H9 (cell line): ENCODE results near the gene GPATCH3. TPM values are rescaled to one million over a fixed set of nuclear protein-coding genes. Genes with fewer than 3 reads are reported as not detected.

Experiments
- DNase-seq: peaks from one replicate; pipeline ENCODE4 v3.0.0-alpha.2; 2017
- H2AFZ ChIP-seq: one replicate; pipeline ENCODE4 v1.6.1; 2013; ENCODE audit warnings: mild to moderate bottlenecking, low read length, control low read depth, moderate library complexity
- H2AK5ac ChIP-seq: 2 replicates; pipeline ENCODE4 v1.6.1; 2013; ENCODE audit warnings: low read length, control low read depth, mixed read lengths; ENCODE audit not compliant: insufficient read length
- H2BK120ac ChIP-seq: one replicate; pipeline ENCODE4 v1.6.1; 2013; ENCODE audit warnings: low read depth, mild to moderate bottlenecking, low read length, control low read depth, inconsistent platforms; ENCODE audit not compliant: poor library complexity, severe bottlenecking
- H2BK12ac ChIP-seq: 2 replicates; pipeline ENCODE4 v1.6.1; 2013; ENCODE audit warnings: low read length, control low read depth, mixed read lengths, low read depth; ENCODE audit not compliant: insufficient read length
- H2BK15ac ChIP-seq: 2 replicates; pipeline ENCODE4 v1.6.1; 2013; ENCODE audit warnings: low read depth, low read length, control low read depth
- H2BK20ac ChIP-seq: one replicate; pipeline ENCODE4 v1.6.1; 2013; ENCODE audit warnings: low read depth, mild to moderate bottlenecking, low read length, control low read depth, inconsistent platforms; ENCODE audit not compliant: poor library complexity, severe bottlenecking
- H2BK5ac ChIP-seq: 2 replicates; pipeline ENCODE4 v1.6.1; 2013; ENCODE audit warnings: low read length, control low read depth, mixed read lengths; ENCODE audit not compliant: insufficient read length
- H3K14ac ChIP-seq: 2 replicates; pipeline ENCODE4 v1.6.1; 2013; ENCODE audit warnings: low read length, control low read depth; ENCODE audit not compliant: insufficient read depth
- H3K18ac ChIP-seq: 2 replicates; pipeline ENCODE4 v1.6.1; 2013; ENCODE audit warnings: low read depth, mild to moderate bottlenecking, mixed read lengths, low read length, control low read depth; ENCODE audit not compliant: insufficient read length
- H3K23ac ChIP-seq: 2 replicates; pipeline ENCODE4 v1.6.1; 2013; ENCODE audit warnings: low read length, control low read depth, mixed read lengths, low read depth; ENCODE audit not compliant: insufficient read length
- H3K23me2 ChIP-seq: 2 replicates; pipeline ENCODE4 v1.6.1; 2013; ENCODE audit warnings: low read depth, mild to moderate bottlenecking, mixed read lengths, low read length, control low read depth; ENCODE audit not compliant: insufficient read length, poor library complexity, severe bottlenecking
- H3K27ac ChIP-seq: 2 replicates; pipeline ENCODE4 v1.5.1; 2013; ENCODE audit warnings: low read length, control low read depth, mixed read lengths, low read depth; ENCODE audit not compliant: insufficient read length
- H3K27me3 ChIP-seq: 2 replicates; pipeline ENCODE4 v1.6.1; 2013; ENCODE audit warnings: low read length, control low read depth, inconsistent platforms; ENCODE audit not compliant: insufficient read depth
- H3K4ac ChIP-seq: 2 replicates; pipeline ENCODE4 v1.6.1; 2013; ENCODE audit warnings: low read depth, mild to moderate bottlenecking, control low read depth, inconsistent platforms, low read length, moderate library complexity
- H3K4me1 ChIP-seq: 2 replicates; pipeline ENCODE4 v1.6.1; 2013; ENCODE audit warnings: low read length, control low read depth, inconsistent platforms; ENCODE audit not compliant: insufficient read depth
- H3K4me2 ChIP-seq: 2 replicates; pipeline ENCODE4 v1.6.1; 2013; ENCODE audit warnings: low read length, control low read depth, mixed read lengths; ENCODE audit not compliant: insufficient read length, insufficient read depth
- H3K56ac ChIP-seq: 2 replicates; pipeline ENCODE4 v1.6.1; 2013; ENCODE audit warnings: low read depth, mild to moderate bottlenecking, mixed read lengths, low read length, control low read depth; ENCODE audit not compliant: insufficient read length
- H3K79me1 ChIP-seq: 2 replicates; pipeline ENCODE4 v1.6.1; 2013; ENCODE audit warnings: low read depth, mild to moderate bottlenecking, moderate library complexity, low read length, control low read depth, inconsistent platforms; ENCODE audit not compliant: insufficient read depth, poor library complexity, severe bottlenecking
- H3K79me2 ChIP-seq: 2 replicates; pipeline ENCODE4 v1.6.1; 2013; ENCODE audit warnings: low read length, control low read depth, inconsistent platforms; ENCODE audit not compliant: insufficient read depth
- H3K9ac ChIP-seq: 2 replicates; pipeline ENCODE4 v1.6.1; 2013; ENCODE audit warnings: low read length, control low read depth, mixed read lengths; ENCODE audit not compliant: insufficient read length; ENCODE audit errors: extremely low read depth
- H3K9me3 ChIP-seq: one replicate; pipeline ENCODE4 v1.6.1; 2013; ENCODE audit warnings: low read depth, low read length, inconsistent platforms; ENCODE audit not compliant: control insufficient read depth
- H3T11ph ChIP-seq: one replicate; pipeline ENCODE4 v1.6.1; 2013; ENCODE audit warnings: mild to moderate bottlenecking, low read length, control low read depth, inconsistent platforms
- H4K20me1 ChIP-seq: one replicate; pipeline ENCODE4 v1.6.1; 2013; ENCODE audit not compliant: control insufficient read depth, insufficient read length, insufficient read depth
- H4K5ac ChIP-seq: 2 replicates; pipeline ENCODE4 v1.6.1; 2013; ENCODE audit warnings: low read depth, mild to moderate bottlenecking, mixed read lengths, low read length, control low read depth; ENCODE audit not compliant: insufficient read length
- H4K8ac ChIP-seq: replicated peaks from 2 replicates; pipeline ENCODE4 v1.6.1; 2013; ENCODE audit warnings: low read length, control low read depth, mixed read lengths, low read depth; ENCODE audit not compliant: insufficient read length
- H4K91ac ChIP-seq: 2 replicates; pipeline ENCODE4 v1.6.1; 2013; ENCODE audit warnings: low read depth, mild to moderate bottlenecking, moderate library complexity, mixed read lengths, low read length, control low read depth; ENCODE audit not compliant: insufficient read length
- H3K27ac Mint-ChIP-seq, 3 experiments: 2 replicates in 2 of 3; 3 replicates in 1 of 3; pipeline ENCODE4 v1.8.0; 2020 to 2021; ENCODE audit warnings: mixed read lengths in 3 of 3, mild to moderate bottlenecking in 1 of 3, moderate library complexity in 1 of 3
- H3K27me3 Mint-ChIP-seq: 2 replicates; pipeline ENCODE4 v1.8.0; 2021; ENCODE audit warnings: low read depth, mild to moderate bottlenecking, moderate library complexity, mixed read lengths
- H3K36me3 Mint-ChIP-seq, 3 experiments: 2 replicates in 2 of 3; 3 replicates in 1 of 3; pipeline ENCODE4 v1.8.0; 2020 to 2021; ENCODE audit warnings: low read depth in 3 of 3, mixed read lengths in 3 of 3; ENCODE audit not compliant: insufficient read depth in 1 of 3
- H3K4me1 Mint-ChIP-seq, 2 experiments: 2 replicates each; pipeline ENCODE4 v1.8.0; 2020; ENCODE audit warnings: mixed read lengths in 2 of 2
- H3K4me3 Mint-ChIP-seq, 2 experiments: 2 replicates in 1 of 2; 3 replicates in 1 of 2; pipeline ENCODE4 v1.8.0; 2020 to 2021; ENCODE audit warnings: mild to moderate bottlenecking in 2 of 2, mixed read lengths in 2 of 2, moderate library complexity in 1 of 2
- H3K9me3 Mint-ChIP-seq, 2 experiments: 2 replicates in 1 of 2; 3 replicates in 1 of 2; pipeline ENCODE4 v1.8.0; 2020; ENCODE audit warnings: mild to moderate bottlenecking in 2 of 2, mixed read lengths in 2 of 2, moderate library complexity in 1 of 2
- WGBS: extraction: QIAGEN DNeasy Blood & Tissue Kit; methylation state at CpG from one replicate; pipeline ENCODE4 v1.1.7; 2013; ENCODE audit warnings: missing lambda C conversion rate, low lambda C conversion rate, mixed read lengths; ENCODE audit not compliant: insufficient read length; ENCODE audit errors: extremely low coverage; 5-methylcytosine and 5-hydroxymethylcytosine counted together
- total RNA-seq: library from RNA; stranded (reverse); gene quantifications from 2 replicates; pipeline ENCODE4 v1.2.1, GENCODE V29; 2021
- TF ChIP-seq, protein P1 (sequence below): fragments of 200-600 bp; sonication (generic); conservative IDR thresholded peaks from 3 replicates; pipeline ENCODE4 v1.8.0; 2021; ENCODE audit warnings: antibody characterized with exemption, mild to moderate bottlenecking

GPATCH3 gene
- total RNA-seq, 1 experiment from 2014 or later = 19.4 TPM

DNA sequence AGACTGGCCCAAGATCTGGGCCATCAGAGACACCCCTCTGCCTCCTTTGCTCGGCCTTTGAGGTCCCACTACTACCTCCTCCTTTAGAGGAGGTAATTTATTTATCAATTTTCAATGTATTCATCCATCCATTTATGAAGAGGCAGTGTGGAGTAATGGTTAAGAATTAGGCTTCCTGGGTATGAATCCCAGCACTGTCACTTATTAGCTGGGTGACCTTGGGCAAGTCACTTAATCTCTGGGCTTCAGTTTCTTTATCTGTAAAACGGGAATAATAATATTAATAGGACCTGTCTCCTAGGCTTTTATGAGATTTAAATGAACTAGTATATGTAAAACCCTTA, 11.9 kb upstream of the GPATCH3 start:
- H2BK15ac ChIP-seq = no peak overlapping the region
- TF ChIP-seq, protein P1, sequence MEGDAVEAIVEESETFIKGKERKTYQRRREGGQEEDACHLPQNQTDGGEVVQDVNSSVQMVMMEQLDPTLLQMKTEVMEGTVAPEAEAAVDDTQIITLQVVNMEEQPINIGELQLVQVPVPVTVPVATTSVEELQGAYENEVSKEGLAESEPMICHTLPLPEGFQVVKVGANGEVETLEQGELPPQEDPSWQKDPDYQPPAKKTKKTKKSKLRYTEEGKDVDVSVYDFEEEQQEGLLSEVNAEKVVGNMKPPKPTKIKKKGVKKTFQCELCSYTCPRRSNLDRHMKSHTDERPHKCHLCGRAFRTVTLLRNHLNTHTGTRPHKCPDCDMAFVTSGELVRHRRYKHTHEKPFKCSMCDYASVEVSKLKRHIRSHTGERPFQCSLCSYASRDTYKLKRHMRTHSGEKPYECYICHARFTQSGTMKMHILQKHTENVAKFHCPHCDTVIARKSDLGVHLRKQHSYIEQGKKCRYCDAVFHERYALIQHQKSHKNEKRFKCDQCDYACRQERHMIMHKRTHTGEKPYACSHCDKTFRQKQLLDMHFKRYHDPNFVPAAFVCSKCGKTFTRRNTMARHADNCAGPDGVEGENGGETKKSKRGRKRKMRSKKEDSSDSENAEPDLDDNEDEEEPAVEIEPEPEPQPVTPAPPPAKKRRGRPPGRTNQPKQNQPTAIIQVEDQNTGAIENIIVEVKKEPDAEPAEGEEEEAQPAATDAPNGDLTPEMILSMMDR = no peak
- H3K27ac ChIP-seq = no peak overlapping the region
- H3K4me2 ChIP-seq = no peak overlapping the region
- H2AFZ ChIP-seq = no peak overlapping the region
- no peaks in the 10 kb centered on the region for H3K79me1 ChIP-seq
- H3K79me2 ChIP-seq = no peaks in the 10 kb centered on the region
- no peak overlapping the region for H3T11ph ChIP-seq
- H4K5ac ChIP-seq = no peak overlapping the region
- H2BK120ac ChIP-seq = no peak overlapping the region
- H3K18ac ChIP-seq = no peak overlapping the region
- H2BK20ac ChIP-seq = no peak overlapping the region
- no CpG with 5 or more reads among the region's 2 CpGs for WGBS
- H3K9me3 Mint-ChIP-seq = no peaks in the 10 kb centered on the region
- no peak overlapping the region for H2AK5ac ChIP-seq
- H3K27me3 ChIP-seq = no peaks in the 10 kb centered on the region
- H3K14ac ChIP-seq = no peak overlapping the region
- DNase-seq = no peak
- no peak overlapping the region for H3K56ac ChIP-seq
- no peak overlapping the region for H3K27ac Mint-ChIP-seq
- H3K4me3 Mint-ChIP-seq = no peak overlapping the region
- no peak overlapping the region for H4K8ac ChIP-seq
- H3K23me2 ChIP-seq = peaks cover 3% of the 10 kb centered on the region
- no peak overlapping the region for H2BK12ac ChIP-seq
- H3K23ac ChIP-seq = no peak overlapping the region
- peaks cover 10% of the 10 kb centered on the region for H3K27me3 Mint-ChIP-seq
- H3K4ac ChIP-seq = no peak overlapping the region
- H3K9me3 ChIP-seq = no peaks in the 10 kb centered on the region
- H3K4me1 ChIP-seq = no peaks in the 10 kb centered on the region
- no peaks in the 10 kb centered on the region for H3K4me1 Mint-ChIP-seq
- no peak overlapping the region for H4K91ac ChIP-seq
- H3K36me3 Mint-ChIP-seq = no peaks in the 10 kb centered on the region
- no peak overlapping the region for H2BK5ac ChIP-seq
- H4K20me1 ChIP-seq = no peaks in the 10 kb centered on the region
- H3K9ac ChIP-seq = no peak overlapping the region
